ENCODE data around the gene C1orf198. TPM values are rescaled to one million over a fixed set of nuclear protein-coding genes. Genes with fewer than 3 reads are reported as not detected.

C1orf198 gene
- total RNA-seq, 2 donors from 2014 or later = 3.7 to 20.6 TPM

GRCh38 chr1:230828421-230828820, 39.9 kb downstream of the C1orf198 start:
- peaks cover 18% of the 10 kb centered on the region for H3K27me3 Mint-ChIP-seq

GRCh38 chr1:230827801-230828200, 40.5 kb downstream of the C1orf198 start:
- DNase-seq (no peak), ATAC-seq (no peak)
- Mint-ChIP-seq H3K27me3 (peaks cover 18% of the 10 kb centered on the region), H3K4me3 (no peak overlapping the region), H3K4me1 (no peaks in the 10 kb centered on the region), H3K36me3 (ENCODE audit: low read depth) (no peaks in the 10 kb centered on the region), H3K27ac (no peak overlapping the region)
- H3K9me3 ChIP-seq (ENCODE audit: control insufficient read depth, low read length, poor library complexity, severe bottlenecking) = no peaks in the 10 kb centered on the region

More at GRCh38 chr1:230828421-230828820, 39.9 kb downstream of the C1orf198 start:
- Mint-ChIP-seq H3K4me1 (no peaks in the 10 kb centered on the region), H3K36me3 (ENCODE audit: low read depth) (no peaks in the 10 kb centered on the region), H3K27ac (no peak overlapping the region), H3K4me3 (no peak overlapping the region)
- no peaks in the 10 kb centered on the region for H3K9me3 ChIP-seq (ENCODE audit: control insufficient read depth, low read length, poor library complexity, severe bottlenecking)
- DNase-seq = no peak
- no peak for ATAC-seq

- no peak overlapping the region for H3K4me3 Mint-ChIP-seq
- ATAC-seq (no peak), DNase-seq (no peak)
- no peak overlapping the region for H3K27ac Mint-ChIP-seq
- no peaks in the 10 kb centered on the region for H3K36me3 Mint-ChIP-seq (ENCODE audit: low read depth)
- peaks cover 18% of the 10 kb centered on the region for H3K27me3 Mint-ChIP-seq
- no peaks in the 10 kb centered on the region for H3K9me3 ChIP-seq (ENCODE audit: control insufficient read depth, low read length, poor library complexity, severe bottlenecking)
- H3K4me1 Mint-ChIP-seq = no peaks in the 10 kb centered on the region
Measured at GRCh38 chr1:230827081-230827681, 41.1 kb downstream of the C1orf198 start.

- peaks cover 3% of the 10 kb centered on the region for H3K4me1 Mint-ChIP-seq
- H3K27me3 Mint-ChIP-seq = peaks cover 26% of the 10 kb centered on the region
- ATAC-seq = no peak
- H3K4me3 Mint-ChIP-seq = no peak overlapping the region
- H3K9me3 ChIP-seq (ENCODE audit: control insufficient read depth, low read length, poor library complexity, severe bottlenecking) = no peaks in the 10 kb centered on the region
- peaks cover under 1% of the 10 kb centered on the region for H3K36me3 Mint-ChIP-seq (ENCODE audit: low read depth)
- H3K27ac Mint-ChIP-seq = no peak overlapping the region
- no peak for DNase-seq
Measured at GRCh38 chr1:230826166-230826875, 42.0 kb downstream of the C1orf198 start.

- no peak for DNase-seq
- no peak overlapping the region for H3K27ac Mint-ChIP-seq
Measured at GRCh38 chr1:230825761-230826160, 42.6 kb downstream of the C1orf198 start.

GRCh38 chr1:230824919-230825721, 43.2 kb downstream of the C1orf198 start:
- Mint-ChIP-seq H3K4me1 (peaks cover 4% of the 10 kb centered on the region), H3K27me3 (peaks cover 38% of the 10 kb centered on the region), H3K36me3 (ENCODE audit: low read depth) (peaks cover 4% of the 10 kb centered on the region), H3K4me3 (no peak overlapping the region), H3K27ac (no peak overlapping the region)
- ATAC-seq (no peak), DNase-seq (no peak)
- no peaks in the 10 kb centered on the region for H3K9me3 ChIP-seq (ENCODE audit: control insufficient read depth, low read length, poor library complexity, severe bottlenecking)

More at GRCh38 chr1:230825761-230826160, 42.6 kb downstream of the C1orf198 start:
- no peak for ATAC-seq
- Mint-ChIP-seq H3K36me3 (ENCODE audit: low read depth) (peaks cover 4% of the 10 kb centered on the region), H3K4me3 (no peak overlapping the region), H3K27me3 (peaks cover 32% of the 10 kb centered on the region), H3K4me1 (peaks cover 4% of the 10 kb centered on the region)
- no peaks in the 10 kb centered on the region for H3K9me3 ChIP-seq (ENCODE audit: control insufficient read depth, low read length, poor library complexity, severe bottlenecking)

- Mint-ChIP-seq H3K27ac (no peak overlapping the region), H3K4me1 (peaks cover 4% of the 10 kb centered on the region), H3K4me3 (no peak overlapping the region), H3K36me3 (ENCODE audit: low read depth) (peaks cover 4% of the 10 kb centered on the region), H3K27me3 (peaks cover 38% of the 10 kb centered on the region)
- H3K9me3 ChIP-seq (ENCODE audit: control insufficient read depth, low read length, poor library complexity, severe bottlenecking) = no peaks in the 10 kb centered on the region
- no peak for DNase-seq
- no peak for ATAC-seq
Measured at GRCh38 chr1:230824551-230824918, 43.8 kb downstream of the C1orf198 start.

GRCh38 chr1:230823931-230824381, 44.4 kb downstream of the C1orf198 start:
- Mint-ChIP-seq H3K4me1 (peaks cover 4% of the 10 kb centered on the region), H3K36me3 (ENCODE audit: low read depth) (peaks cover 4% of the 10 kb centered on the region), H3K27ac (no peak overlapping the region), H3K4me3 (no peak overlapping the region), H3K27me3 (peaks cover 40% of the 10 kb centered on the region)
- H3K9me3 ChIP-seq (ENCODE audit: control insufficient read depth, low read length, poor library complexity, severe bottlenecking) = no peaks in the 10 kb centered on the region
- DNase-seq = no peak
- ATAC-seq = no peak

- Mint-ChIP-seq H3K36me3 (ENCODE audit: low read depth) (peaks cover 4% of the 10 kb centered on the region), H3K27me3 (peaks cover 45% of the 10 kb centered on the region), H3K27ac (no peak overlapping the region), H3K4me3 (no peak overlapping the region), H3K4me1 (peaks cover 4% of the 10 kb centered on the region)
- no peaks in the 10 kb centered on the region for H3K9me3 ChIP-seq (ENCODE audit: control insufficient read depth, low read length, poor library complexity, severe bottlenecking)
- ATAC-seq (no peak), DNase-seq (no peak)
Measured at GRCh38 chr1:230823426-230823825, 44.9 kb downstream of the C1orf198 start.

- no peak for DNase-seq
- Mint-ChIP-seq H3K36me3 (ENCODE audit: low read depth) (peaks cover 4% of the 10 kb centered on the region), H3K27ac (no peak overlapping the region), H3K27me3 (peaks cover 45% of the 10 kb centered on the region), H3K4me1 (peaks cover 4% of the 10 kb centered on the region), H3K4me3 (no peak overlapping the region)
- no peak for ATAC-seq
- H3K9me3 ChIP-seq (ENCODE audit: control insufficient read depth, low read length, poor library complexity, severe bottlenecking) = no peaks in the 10 kb centered on the region
Measured at GRCh38 chr1:230822092-230822581, 46.2 kb downstream of the C1orf198 start.

GRCh38 chr1:230821346-230821745, 47.0 kb downstream of the C1orf198 start:
- no peak for DNase-seq
- no peak overlapping the region for H3K4me3 Mint-ChIP-seq
- peaks cover 4% of the 10 kb centered on the region for H3K4me1 Mint-ChIP-seq
- H3K27ac Mint-ChIP-seq = no peak overlapping the region
- peaks cover 45% of the 10 kb centered on the region for H3K27me3 Mint-ChIP-seq
- ATAC-seq = no peak
- H3K9me3 ChIP-seq (ENCODE audit: control insufficient read depth, low read length, poor library complexity, severe bottlenecking) = no peaks in the 10 kb centered on the region
- peaks cover 4% of the 10 kb centered on the region for H3K36me3 Mint-ChIP-seq (ENCODE audit: low read depth)

- DNase-seq (no peak), ATAC-seq (no peak)
- H3K9me3 ChIP-seq (ENCODE audit: control insufficient read depth, low read length, poor library complexity, severe bottlenecking) = no peaks in the 10 kb centered on the region
- Mint-ChIP-seq H3K27ac (no peak overlapping the region), H3K27me3 (peaks cover 40% of the 10 kb centered on the region), H3K4me1 (peaks cover 4% of the 10 kb centered on the region), H3K36me3 (ENCODE audit: low read depth) (peaks cover 4% of the 10 kb centered on the region), H3K4me3 (no peak overlapping the region)
Measured at GRCh38 chr1:230820568-230820967, 47.8 kb downstream of the C1orf198 start.

GRCh38 chr1:230819976-230820375, 48.3 kb downstream of the C1orf198 start:
- Mint-ChIP-seq H3K36me3 (ENCODE audit: low read depth) (peaks cover 4% of the 10 kb centered on the region), H3K4me3 (no peak overlapping the region), H3K27me3 (peaks cover 42% of the 10 kb centered on the region), H3K27ac (no peak overlapping the region), H3K4me1 (peaks cover 4% of the 10 kb centered on the region)
- DNase-seq = no peak
- ATAC-seq = no peak
- H3K9me3 ChIP-seq (ENCODE audit: control insufficient read depth, low read length, poor library complexity, severe bottlenecking) = no peaks in the 10 kb centered on the region

Measured in T-helper 17 cell (primary cell).